ENCODE results near the gene PNPLA3.

- no peak for TF ChIP-seq TCF7L2 (IDR thresholded peaks at IDR 0.05; ENCODE audit: low read depth, low read length)
- no peak for TF ChIP-seq SIN3A (IDR thresholded peaks at IDR 0.05; ENCODE audit: borderline replicate concordance, insufficient read depth, low read depth, low read length)
- TF ChIP-seq CTCF (IDR thresholded peaks at IDR 0.05) = no peak
- no peak for TF ChIP-seq POLR2AphosphoS5 (IDR thresholded peaks at IDR 0.05; ENCODE audit: low read depth, low read length)
- TF ChIP-seq REST (IDR thresholded peaks at IDR 0.05; ENCODE audit: insufficient read depth in 1 of 2, low read depth in 2 of 2, low read length in 1 of 2) = no peak
Measured at GRCh38 chr22:43878831-43879550, 44.6 kb upstream of the PNPLA3 start.

Data from Panc1 (cell line).